Prostate gland (tissue), 2 donors: ENCODE results near the gene NCOA7. TPM values are rescaled to one million over a fixed set of nuclear protein-coding genes. Genes with fewer than 3 reads are reported as not detected.
"Not testable (repeated sequence)": the region's sequence is repeated elsewhere in the genome, so short reads cannot be mapped to it uniquely, and the experiment has no call there.

ENCODE experiments used
- DNase-seq: peaks from one replicate; pipeline ENCODE4 v3.0.0-alpha.2; 2019; ENCODE audit warnings: low spot score
- H3K27ac ChIP-seq, 2 donors: fragments of 200-600 bp; sonication (generic); 2 replicates each; pipeline ENCODE4 v1.5.1; 2017 to 2019
- H3K27me3 ChIP-seq: fragments of 200-600 bp; sonication (generic); replicated peaks from 2 replicates; pipeline ENCODE4 v1.5.1; 2019; ENCODE audit not compliant: insufficient read depth
- H3K36me3 ChIP-seq, 2 donors: fragments of 200-600 bp; sonication (generic); 1 replicate in 1 of 2; 2 replicates in 1 of 2; pipeline versions ENCODE4 v1.5.1 to v1.8.1; 2017 to 2019
- H3K4me1 ChIP-seq: fragments of 200-600 bp; sonication (generic); replicated peaks from 2 replicates; pipeline ENCODE4 v1.5.1; 2019
- H3K4me3 ChIP-seq, 2 donors: fragments of 200-600 bp; sonication (generic); 2 replicates each; pipeline ENCODE4 v1.5.1; 2017 to 2019
- H3K9me3 ChIP-seq: fragments of 200-600 bp; sonication (generic); 2 replicates; pipeline ENCODE4 v1.5.1; 2017
- POLR2A ChIP-seq: fragments of 450-650 bp; IDR thresholded peaks from one replicate; pipeline ENCODE4 v1.6.1; 2016; ENCODE audit warnings: antibody characterized with exemption, mild to moderate bottlenecking
- POLR2AphosphoS5 ChIP-seq: sonication (generic); formaldehyde crosslinking; IDR thresholded peaks from one replicate; pipeline ENCODE4 v1.6.1; 2017; ENCODE audit warnings: antibody characterized with exemption
- WGBS: methylation state at CpG from one replicate; pipeline ENCODE4 v1.1.5; 2018; 5-methylcytosine and 5-hydroxymethylcytosine counted together
- intact Hi-C: fragments of 100-400 bp; cut with DNase I; formaldehyde crosslinking; loops from one replicate; pipeline ENCODE4 v1.14.2; 2022
- total RNA-seq, 2 donors: library from RNA; depleted of rRNA; stranded (reverse); fragments of >200 nt; gene quantifications; one replicate each; pipeline ENCODE4 v1.1.0, GENCODE V29; 2016
- TF ChIP-seq, protein P1 (sequence below), 4 experiments: fragments of 200-600 bp in 2 of 4; fragments of 450-650 bp in 2 of 4; sonication (generic) in 2 of 4; IDR thresholded peaks; 1 replicate in 3 of 4; 2 replicates in 1 of 4; pipeline ENCODE4 v1.5.1; 2016 to 2019; ENCODE audit warnings: antibody characterized with exemption in 4 of 4, mild to moderate bottlenecking in 2 of 4, moderate library complexity in 2 of 4

The NCOA7 gene
- total RNA-seq, 2 donors from 2014 or later, result 15.5 to 15.6 TPM

DNA sequence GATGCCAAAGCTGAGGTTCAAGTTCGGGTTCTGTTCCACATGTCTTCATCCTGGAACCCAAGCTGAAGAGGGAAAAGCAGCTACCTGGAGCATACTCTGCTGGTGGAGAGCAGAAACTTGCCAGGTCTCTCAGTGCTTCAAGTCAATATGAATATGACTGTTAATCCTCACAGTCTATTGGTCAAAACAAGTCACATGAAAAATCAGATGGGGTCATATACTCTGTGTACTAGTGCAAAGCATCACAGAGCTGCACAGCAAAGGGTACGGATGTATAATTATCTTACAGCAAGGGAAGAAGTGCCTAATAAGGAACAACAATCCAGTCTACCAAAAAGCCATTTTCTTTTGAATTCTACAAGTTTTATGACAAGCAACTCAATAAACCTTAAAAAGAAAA is 11.6 kb downstream of the NCOA7 start:
- Histone ChIP-seq H3K9me3 (no peaks in the 10 kb centered on the region), H3K4me3 (no peak overlapping the region), H3K27ac (no peak overlapping the region), H3K4me1 (no peaks in the 10 kb centered on the region), H3K27me3 (no peaks in the 10 kb centered on the region), H3K36me3 (no peaks in the 10 kb centered on the region)
- DNase-seq, result no peak
- intact Hi-C loops, result no loop called here
- 92% methylated on average over 2 of the region's 2 CpGs for WGBS
- no peak for TF ChIP-seq POLR2A
- TF ChIP-seq, protein P1, sequence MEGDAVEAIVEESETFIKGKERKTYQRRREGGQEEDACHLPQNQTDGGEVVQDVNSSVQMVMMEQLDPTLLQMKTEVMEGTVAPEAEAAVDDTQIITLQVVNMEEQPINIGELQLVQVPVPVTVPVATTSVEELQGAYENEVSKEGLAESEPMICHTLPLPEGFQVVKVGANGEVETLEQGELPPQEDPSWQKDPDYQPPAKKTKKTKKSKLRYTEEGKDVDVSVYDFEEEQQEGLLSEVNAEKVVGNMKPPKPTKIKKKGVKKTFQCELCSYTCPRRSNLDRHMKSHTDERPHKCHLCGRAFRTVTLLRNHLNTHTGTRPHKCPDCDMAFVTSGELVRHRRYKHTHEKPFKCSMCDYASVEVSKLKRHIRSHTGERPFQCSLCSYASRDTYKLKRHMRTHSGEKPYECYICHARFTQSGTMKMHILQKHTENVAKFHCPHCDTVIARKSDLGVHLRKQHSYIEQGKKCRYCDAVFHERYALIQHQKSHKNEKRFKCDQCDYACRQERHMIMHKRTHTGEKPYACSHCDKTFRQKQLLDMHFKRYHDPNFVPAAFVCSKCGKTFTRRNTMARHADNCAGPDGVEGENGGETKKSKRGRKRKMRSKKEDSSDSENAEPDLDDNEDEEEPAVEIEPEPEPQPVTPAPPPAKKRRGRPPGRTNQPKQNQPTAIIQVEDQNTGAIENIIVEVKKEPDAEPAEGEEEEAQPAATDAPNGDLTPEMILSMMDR (IDR thresholded peaks at IDR 0.05), result no peak
- TF ChIP-seq POLR2AphosphoS5, result no peak

DNA sequence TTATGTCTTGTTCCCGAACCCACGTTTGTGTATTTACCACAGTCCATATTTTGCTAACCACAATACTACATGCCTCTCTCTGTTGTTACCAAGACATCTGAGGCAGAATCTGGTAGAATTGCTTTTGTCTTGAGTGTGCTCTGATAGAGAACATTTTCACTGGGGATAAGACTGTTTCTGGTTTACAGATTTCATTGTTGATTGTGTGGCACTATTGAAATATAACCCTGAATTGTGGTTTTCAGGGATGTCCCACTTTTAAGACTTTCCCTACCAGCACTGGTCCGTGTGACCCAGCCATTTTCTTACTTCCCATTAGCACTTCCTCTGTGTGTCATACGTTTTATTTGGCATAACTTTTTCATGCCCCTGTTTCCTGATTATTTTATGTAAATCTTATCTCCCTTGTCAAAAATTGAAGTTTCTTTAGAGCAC is 12.2 kb downstream of the NCOA7 start:
- intact Hi-C loops, result no loop called here
- DNase-seq, result no peak
- H3K36me3 ChIP-seq, result no peaks in the 10 kb centered on the region
- no peaks in the 10 kb centered on the region for H3K9me3 ChIP-seq
- no peak overlapping the region for H3K27ac ChIP-seq
- no peaks in the 10 kb centered on the region for H3K4me1 ChIP-seq
- TF ChIP-seq POLR2A, result no peak
- TF ChIP-seq, protein P1 (IDR thresholded peaks at IDR 0.05), result no peak
- no peak for TF ChIP-seq POLR2AphosphoS5
- H3K27me3 ChIP-seq, result no peaks in the 10 kb centered on the region
- WGBS, result 30% methylated on average over 4 of the region's 4 CpGs
- no peak overlapping the region for H3K4me3 ChIP-seq

DNA sequence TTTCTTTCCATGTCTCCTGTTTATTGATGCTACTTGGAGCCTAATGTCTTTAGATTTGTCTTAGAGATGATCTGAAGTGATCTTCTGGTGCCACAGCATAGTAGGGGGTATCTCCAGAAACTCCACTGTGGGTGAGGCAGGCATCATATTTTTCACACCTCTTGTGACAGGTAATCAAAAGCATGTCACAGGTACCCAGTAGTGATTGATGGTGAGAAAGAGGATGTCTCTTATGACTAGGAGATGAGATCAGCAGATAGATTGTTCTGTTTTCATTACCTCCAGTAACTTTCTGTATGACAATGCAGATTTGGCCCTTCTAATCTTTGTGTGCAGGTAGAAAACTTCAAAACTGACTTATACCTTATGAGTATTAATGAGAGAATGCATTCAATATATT is 13.5 kb downstream of the NCOA7 start:
- H3K36me3 ChIP-seq, result no peaks in the 10 kb centered on the region
- H3K4me3 ChIP-seq, result no peak overlapping the region
- no peak overlapping the region for H3K27ac ChIP-seq
- H3K9me3 ChIP-seq, result no peaks in the 10 kb centered on the region
- intact Hi-C loops, result no loop called here
- TF ChIP-seq, protein P1 (IDR thresholded peaks at IDR 0.05), result no peak
- no peak for TF ChIP-seq POLR2A
- no peak for TF ChIP-seq POLR2AphosphoS5
- H3K4me1 ChIP-seq, result no peaks in the 10 kb centered on the region
- DNase-seq, result no peak
- no peaks in the 10 kb centered on the region for H3K27me3 ChIP-seq

DNA sequence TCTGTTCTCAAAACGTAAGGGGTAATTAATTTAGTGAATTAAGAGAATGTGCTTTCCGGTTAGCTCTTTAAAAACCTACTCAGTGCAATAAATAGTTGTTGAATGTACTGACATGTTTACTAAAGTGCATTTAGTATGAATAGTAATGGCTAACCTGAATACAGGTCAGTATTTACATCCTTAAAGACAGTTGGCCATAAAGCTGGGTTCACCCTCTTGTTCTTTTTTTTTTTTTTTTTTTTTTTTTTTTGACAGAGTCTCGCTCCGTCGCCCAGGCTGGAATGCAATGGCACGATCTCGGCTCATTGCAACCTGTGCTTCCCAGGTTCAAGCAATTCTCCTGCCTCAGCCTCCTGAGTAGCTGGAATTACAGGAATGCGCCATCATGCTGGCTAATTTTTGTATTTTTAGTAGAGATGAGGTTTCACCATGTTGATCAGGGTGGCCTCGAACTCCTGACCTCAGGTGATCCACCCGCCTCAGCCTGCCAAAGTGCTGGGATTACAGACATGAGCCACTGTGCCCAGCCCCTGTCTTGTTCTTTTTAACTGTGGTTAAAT is 14.2 kb downstream of the NCOA7 start:
- H3K36me3 ChIP-seq, DNase-seq, H3K4me3 ChIP-seq, intact Hi-C loops, H3K27me3 ChIP-seq, H3K4me1 ChIP-seq, H3K9me3 ChIP-seq, H3K27ac ChIP-seq: not testable (repeated sequence)
- 92% methylated on average over 10 of the region's 10 CpGs for WGBS

DNA sequence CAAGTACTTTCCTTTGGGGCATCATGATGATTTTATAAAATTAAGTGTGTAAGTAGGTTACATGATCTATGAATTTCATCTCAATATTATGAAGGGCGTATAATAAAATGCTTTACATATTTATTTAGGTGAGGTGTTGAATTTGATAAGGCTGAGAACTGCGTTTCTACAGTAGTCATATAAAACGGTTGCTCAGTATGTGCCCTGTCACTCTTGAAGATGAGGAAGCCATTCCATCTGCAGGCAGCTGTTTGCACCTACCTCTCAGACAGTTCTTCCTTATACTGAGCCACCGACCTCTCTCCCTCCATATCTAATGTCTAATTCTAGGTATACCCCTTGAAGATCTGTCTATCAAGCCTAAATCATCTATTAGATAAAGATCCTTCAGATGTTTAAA is 16.1 kb downstream of the NCOA7 start:
- no peaks in the 10 kb centered on the region for H3K4me1 ChIP-seq
- H3K36me3 ChIP-seq, result no peaks in the 10 kb centered on the region
- H3K27ac ChIP-seq, result no peak overlapping the region
- TF ChIP-seq POLR2AphosphoS5 (no peak), POLR2A (no peak)
- TF ChIP-seq, protein P1 (IDR thresholded peaks at IDR 0.05), result no peak
- intact Hi-C loops, result no loop called here
- H3K27me3 ChIP-seq, result no peaks in the 10 kb centered on the region
- WGBS, result 75% methylated on average over 4 of the region's 4 CpGs
- no peak for DNase-seq
- no peaks in the 10 kb centered on the region for H3K9me3 ChIP-seq
- no peak overlapping the region for H3K4me3 ChIP-seq
